Effector CD4-positive, alpha-beta T cell (primary cell): ENCODE results near the gene PDE8A.
"Not testable (repeated sequence)": the region's sequence is repeated elsewhere in the genome, so short reads cannot be mapped to it uniquely, and the experiment has no call there.

Source experiments
- DNase-seq: peaks from one replicate; pipeline ENCODE4 v3.0.0-alpha.2; 2020

The PDE8A gene

GRCh38 chr15:85137489-85138168, 156.0 kb downstream of the PDE8A start:
- no peak for DNase-seq

DNA sequence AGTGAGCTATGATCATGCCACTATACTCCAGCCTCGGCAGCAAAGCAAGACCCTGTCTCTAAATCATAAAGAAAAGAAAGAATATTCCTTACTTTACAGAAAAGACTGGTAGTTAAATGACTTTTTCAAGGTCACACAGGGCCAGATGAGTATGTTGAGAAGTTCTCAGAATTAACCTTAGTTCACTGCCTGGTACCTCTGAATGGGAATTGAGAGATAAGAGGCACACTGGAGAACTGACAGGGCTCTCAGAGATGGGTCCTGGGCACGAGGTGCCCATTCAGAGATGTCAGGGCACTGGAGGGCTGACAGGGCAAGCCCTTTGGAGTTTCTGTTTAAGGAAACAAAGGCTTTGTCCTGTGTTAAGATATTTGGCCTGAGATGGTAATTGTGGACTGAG, 157.7 kb downstream of the PDE8A start:
- DNase-seq, result no peak

DNA sequence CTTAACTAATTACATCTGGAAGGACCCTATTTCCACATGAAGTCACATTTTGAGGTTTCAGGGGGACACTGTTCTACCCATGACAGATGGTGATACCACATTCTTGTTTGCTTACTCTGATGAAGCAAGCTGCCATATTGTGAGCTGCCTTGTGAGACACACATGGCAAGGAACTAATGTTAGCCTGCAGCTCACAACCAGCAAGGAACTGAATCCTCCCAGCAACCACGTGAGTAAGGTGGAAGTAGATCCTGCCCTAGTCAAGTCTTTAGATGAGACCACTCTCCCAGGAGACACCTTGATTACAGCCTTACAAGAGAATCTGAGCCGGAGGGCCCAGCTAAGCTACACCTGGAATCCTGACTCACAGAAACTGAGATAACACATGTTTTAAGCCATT, 160.1 kb downstream of the PDE8A start:
- DNase-seq, result no peak

GRCh38 chr15:85142312-85142711, 160.7 kb downstream of the PDE8A start:
- DNase-seq, result no peak

DNA sequence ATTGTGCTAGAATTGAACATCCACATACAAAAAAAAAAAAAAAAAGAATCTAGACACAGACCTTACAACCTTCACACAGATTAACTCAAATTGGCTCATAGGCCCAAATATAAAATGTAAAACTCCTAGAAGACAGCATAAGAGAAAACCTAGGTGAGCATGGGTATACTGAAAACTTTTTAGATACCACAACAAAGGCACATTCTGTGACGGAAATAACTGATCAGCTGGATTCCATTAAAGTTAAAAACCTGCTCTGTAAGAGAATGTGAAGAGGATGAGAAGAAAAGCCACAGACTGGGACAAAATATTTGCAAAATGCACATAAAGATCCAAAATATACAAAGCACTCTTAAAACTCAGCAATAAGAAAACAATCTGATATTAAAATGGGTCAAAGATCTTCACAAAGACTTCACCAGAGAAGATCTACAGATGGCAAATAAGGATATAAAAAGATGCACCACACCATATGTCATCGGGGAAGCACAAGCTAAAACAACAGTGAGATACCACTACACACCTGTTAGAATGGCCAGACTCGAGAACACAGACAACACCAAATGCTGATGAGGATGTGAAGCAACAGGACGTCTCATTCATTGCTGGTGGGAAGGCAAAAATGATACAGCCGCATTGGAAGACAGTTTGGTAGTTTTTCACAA, 167.9 kb downstream of the PDE8A start:
- DNase-seq, result no peak

DNA sequence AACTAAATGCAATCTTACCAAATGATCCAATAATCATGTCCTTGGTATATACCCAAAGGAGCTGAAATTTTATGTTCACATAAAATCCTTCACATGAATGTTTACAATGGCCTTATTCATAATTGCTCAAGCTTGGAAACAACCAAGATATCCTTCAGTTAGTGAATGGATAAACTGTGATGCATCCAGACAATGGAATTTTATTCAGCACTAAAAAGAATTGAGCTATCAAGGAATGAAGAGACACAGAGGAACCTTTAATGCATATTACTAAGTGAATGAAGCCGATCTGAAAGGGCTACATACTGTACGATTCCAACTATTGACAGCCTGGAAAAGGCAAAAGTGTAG, 168.4 kb downstream of the PDE8A start:
- no peak for DNase-seq

DNA sequence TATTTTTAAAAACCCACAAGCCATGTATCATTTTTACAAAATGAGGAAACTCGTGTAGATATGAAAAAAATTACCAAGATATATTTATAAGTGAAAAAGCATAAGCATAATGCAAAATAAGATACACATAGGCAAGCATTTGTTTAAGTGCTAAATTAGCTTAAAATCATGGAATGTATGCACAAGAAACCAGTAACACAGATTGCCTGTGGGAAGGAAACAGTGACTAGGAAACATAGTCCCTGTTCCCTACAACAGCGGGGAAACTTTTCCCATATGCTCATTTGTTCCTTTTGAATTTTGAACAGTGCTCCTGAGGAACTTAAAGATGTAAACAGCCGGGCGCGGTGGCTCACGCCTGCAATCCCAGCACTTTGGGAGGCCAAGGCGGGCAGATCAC, 169.5 kb downstream of the PDE8A start:
- no peak for DNase-seq

DNA sequence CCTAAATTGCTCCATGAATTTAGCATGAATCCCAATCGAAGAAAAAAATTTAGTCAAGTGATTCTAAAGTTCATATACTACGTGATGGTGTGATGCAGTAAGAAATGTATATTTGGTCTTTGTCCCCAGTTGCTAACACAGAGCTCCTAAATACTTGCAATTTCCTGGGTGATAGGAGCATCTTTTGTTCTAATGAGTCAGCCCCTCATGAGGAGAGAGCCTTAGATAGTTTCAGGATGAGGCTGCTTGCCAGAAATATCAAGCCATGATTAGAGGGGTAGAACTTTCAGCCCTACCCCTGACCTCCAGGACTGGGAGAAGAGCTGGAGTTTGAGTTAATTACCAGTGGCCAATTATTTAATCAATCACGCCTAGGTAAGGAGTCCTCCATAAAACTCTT, 170.2 kb downstream of the PDE8A start:
- DNase-seq, result no peak

DNA sequence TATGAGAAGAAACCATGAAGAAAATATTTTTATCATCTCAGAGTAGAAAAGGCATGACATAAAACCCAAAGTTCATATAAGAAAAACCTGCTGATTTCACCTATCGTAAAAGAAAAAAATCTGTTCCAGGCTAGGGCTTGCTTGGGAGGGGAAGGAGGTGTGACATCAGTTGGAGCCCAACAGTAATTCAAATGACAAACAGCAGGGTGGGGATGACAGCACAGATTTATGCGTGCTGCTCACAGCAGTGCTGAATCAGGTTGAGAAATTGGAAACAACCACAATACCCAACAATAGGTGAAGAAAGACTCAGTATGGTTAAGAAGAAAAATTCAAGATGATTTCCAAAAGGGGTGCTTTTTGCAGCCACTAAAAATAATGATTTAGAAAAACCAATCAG, 172.4 kb downstream of the PDE8A start:
- DNase-seq, result no peak

DNA sequence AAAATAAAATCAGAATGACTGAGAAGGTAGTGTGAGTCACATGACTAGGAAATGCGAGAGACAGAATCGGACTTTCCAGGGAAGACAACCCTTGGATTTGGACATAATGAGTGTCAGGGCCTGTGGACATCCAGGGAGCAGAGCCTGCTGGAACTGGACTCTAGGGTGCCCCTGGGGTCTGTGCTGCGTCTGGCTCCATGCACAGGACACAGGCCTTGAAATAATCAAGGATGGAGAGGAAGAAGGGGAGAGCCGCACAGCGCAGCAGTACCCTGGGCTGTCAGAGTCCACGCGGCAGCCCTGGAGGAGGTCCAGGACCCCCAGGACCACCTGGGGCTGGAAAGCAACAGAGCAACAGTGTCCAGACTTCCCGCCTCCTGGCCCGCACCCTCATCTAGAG, 173.7 kb downstream of the PDE8A start:
- no peak for DNase-seq

DNA sequence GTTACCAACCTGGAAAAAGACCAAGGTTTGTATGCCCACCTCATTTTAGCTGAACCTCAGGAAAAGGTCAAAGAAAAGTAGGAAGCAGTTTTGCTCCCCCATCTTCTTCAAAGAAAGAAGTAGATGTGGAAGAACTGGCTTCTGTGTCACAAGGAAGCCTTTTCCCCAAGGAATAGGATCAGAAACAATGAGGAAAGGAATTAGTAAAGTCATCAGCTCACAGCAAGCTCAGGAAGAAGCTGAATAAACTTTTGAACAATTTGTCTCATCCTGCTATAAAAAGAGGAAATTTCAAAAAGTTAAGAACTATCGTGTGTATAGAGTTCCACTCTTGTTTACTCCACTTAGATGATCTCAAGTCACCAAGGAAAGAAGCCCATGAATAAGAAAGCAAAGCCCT, 174.2 kb downstream of the PDE8A start:
- DNase-seq, result no peak

GRCh38 chr15:85157344-85157743, 175.7 kb downstream of the PDE8A start:
- DNase-seq, result no peak

DNA sequence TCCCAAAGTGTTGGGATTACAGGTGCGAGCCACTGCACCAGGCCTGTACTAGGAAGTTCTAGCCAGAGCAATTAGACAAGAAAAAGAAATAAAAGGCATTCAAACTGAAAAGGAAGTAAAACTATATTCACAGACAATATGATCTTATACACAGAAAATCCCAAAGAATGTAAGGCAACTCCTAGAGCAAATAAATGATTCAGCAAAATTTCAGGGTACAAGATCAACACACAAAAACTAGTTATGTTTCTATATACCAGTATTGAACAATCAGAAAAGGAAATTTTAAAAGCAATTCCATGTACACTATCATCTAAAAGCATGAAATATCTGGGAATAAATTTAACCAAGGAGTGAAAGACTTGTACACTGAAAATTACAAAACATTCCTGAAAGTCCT, 180.6 kb downstream of the PDE8A start:
- DNase-seq, result no peak

GRCh38 chr15:85164841-85165466, 183.3 kb downstream of the PDE8A start:
- no peak for DNase-seq

GRCh38 chr15:85167568-85167967, 185.9 kb downstream of the PDE8A start:
- DNase-seq, result no peak

GRCh38 chr15:85168642-85169173, 187.1 kb downstream of the PDE8A start:
- DNase-seq, result peak; percentile 17

DNA sequence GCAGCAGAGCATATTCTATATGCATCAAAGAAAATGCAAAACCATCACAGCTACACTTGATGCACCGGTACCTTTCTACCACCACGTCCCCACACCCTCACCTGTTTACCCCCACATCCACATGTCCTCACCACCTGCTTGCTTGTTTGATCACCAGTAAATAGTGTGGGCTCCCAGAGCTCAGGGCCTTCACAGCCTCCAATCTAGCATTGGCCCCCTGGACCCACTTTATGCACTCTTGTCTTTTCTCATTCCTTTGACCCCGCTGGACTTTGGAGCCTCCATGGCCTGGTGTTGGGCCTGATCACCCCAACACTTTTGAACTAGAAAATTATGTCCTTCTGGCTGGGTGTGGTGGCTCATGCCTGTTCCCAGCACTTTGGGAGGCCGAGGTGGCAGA, 190.1 kb downstream of the PDE8A start:
- DNase-seq, result no peak

DNA sequence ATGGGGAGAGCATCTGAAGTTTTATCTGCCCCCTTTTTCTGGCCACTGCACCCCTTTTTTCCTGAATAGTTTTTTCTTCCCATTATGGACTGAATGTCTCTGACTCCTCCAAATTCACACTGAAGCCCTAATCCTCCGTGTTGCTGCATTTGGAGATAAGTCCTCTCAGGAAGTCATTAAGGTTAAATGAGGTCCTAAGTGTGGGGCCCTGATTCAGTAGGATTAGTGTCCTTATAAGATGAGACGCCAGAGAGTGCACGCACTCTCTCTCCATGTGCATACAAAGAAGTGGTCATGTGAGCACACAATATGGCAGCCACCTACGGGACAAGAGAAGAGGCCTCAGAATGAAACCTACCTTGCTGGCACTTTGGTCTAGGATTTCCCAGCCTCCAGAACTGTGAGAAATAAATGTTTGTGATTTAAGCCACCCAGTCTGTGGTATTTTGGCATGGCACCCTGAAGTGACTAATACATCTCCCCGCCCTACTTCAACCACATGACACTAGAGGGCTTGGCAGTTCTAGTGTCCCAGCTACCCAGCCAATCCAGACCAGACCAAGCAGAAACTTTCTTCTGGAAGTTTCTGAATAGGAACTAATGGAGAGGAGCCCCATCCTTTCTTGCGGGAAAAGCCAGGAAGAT, 191.3 kb downstream of the PDE8A start:
- DNase-seq, result no peak

GRCh38 chr15:85173630-85174029, 192.0 kb downstream of the PDE8A start:
- not testable (repeated sequence) for DNase-seq

DNA sequence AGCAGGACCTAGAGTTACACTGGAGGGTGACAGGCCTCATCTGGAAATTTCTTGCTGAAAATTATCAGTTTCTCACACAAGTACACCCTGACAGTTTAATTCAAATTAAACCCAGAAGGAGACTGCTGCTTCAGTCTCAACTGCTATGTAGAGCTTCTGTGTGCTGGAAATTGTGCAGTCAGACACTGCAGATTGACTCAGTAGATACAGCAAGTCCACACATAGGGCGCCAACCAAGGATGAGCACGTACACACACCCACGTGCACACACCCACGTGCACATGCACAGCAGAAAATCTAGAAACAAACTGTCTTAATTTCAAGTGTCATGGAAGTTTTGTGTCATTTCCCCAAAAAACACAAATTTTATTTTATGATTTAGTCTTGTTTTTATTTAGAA, 192.9 kb downstream of the PDE8A start:
- DNase-seq, result no peak

DNA sequence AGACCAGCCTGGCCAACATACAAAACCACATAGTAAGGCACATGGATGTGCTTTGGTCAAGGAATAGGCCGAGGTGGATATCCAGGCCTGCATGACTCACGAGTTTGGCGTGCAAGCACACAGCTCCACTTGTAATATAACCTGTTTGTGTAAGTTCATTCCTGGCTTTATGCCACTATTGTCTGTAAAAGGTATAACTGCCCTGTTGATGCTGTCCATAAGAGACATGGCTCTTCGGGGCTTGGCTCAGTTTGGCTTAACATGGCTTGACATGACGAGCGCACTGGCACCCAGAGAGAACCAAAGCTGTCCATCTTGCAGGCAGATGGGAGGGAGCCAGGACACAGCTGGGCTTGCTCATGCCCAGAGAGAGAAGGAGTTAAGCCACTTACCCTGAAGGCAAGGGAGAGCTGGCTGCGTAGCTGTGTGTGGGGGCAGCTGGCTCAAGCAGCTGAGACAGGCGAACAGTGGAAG, 195.4 kb downstream of the PDE8A start:
- not testable (repeated sequence) for DNase-seq

DNA sequence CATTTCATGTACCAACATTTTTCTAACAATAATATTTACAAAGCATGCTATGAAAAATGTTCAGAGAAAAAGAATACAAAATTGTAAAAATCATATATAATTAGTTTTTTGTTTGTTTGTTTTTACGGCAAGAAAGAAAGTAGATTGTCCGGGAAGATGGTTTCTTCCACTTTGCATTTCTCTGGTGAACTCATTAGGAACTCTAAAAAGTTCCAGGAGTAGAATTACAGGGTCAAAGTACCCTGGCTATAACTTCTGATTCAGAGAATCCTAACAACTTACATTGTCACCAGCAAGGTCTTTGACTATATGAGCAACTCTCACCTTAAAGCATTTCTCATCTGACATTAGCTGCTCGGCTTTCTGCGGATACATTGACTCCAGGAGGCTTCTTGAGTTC, 196.7 kb downstream of the PDE8A start:
- DNase-seq, result no peak

DNA sequence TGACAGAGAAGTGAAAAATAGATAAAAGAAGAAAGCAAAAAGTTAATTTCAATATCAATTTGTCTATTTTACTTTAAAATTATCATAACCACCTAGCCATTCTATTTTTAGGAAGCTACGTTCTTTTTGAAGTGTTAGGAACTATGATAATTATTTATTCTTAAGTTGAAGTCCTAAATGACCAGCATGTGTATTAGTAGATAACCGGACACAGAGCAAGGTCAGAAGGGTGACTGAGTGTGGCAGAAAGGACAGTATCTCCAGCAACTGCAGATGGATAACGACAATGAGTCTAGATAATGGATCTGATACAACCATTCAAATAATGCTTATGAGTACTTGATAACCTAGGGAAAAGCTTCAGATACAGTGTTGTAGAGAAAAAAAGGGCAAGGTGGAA, 198.0 kb downstream of the PDE8A start:
- no peak for DNase-seq

DNA sequence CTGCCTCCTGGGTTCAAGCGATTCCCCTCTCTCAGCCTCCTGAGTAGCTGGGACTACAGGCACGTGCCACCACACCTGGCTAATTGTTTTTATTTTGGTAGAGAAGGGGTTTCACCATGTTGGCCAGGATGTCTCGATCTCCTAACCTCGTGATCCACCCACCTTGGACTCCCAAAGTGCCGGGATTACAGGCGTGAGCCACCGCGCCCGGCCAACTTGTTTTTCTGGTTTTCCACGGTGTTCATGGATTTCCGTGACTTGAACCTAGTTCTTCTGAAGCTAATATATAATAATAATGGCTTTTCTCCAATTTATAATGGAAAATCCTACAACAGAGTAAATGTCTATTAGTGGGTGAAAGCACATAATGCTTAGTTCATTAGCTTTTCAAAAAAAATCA, 203.7 kb downstream of the PDE8A start:
- not testable (repeated sequence) for DNase-seq
